Upper lobe of right lung (tissue), 1 donor: ENCODE measurements around the gene FBXO7. TPM values are rescaled to one million over a fixed set of nuclear protein-coding genes. Genes with fewer than 3 reads are reported as not detected.

Experiments
- ATAC-seq: fragments of 200-7000 bp; cut with Tn5 transposase; one replicate; pipeline ENCODE4 v1.9.1; 2020; ENCODE audit warnings: mild to moderate bottlenecking, moderate library complexity
- DNase-seq: peaks from one replicate; pipeline ENCODE4 v3.0.0-alpha.2; 2020
- H3K27ac ChIP-seq: fragments of 200-600 bp; one replicate; pipeline ENCODE4 v1.8.0; 2022
- H3K27me3 ChIP-seq: fragments of 200-600 bp; one replicate; pipeline ENCODE4 v1.8.0; 2022; ENCODE audit warnings: mild to moderate bottlenecking
- H3K36me3 ChIP-seq: fragments of 200-600 bp; one replicate; pipeline ENCODE4 v1.8.0; 2022
- H3K4me1 ChIP-seq: fragments of 200-600 bp; one replicate; pipeline ENCODE4 v1.8.0; 2022
- H3K4me3 ChIP-seq: fragments of 200-600 bp; one replicate; pipeline ENCODE4 v1.8.0; 2022; ENCODE audit warnings: mild to moderate bottlenecking
- H3K9me3 ChIP-seq: fragments of 200-600 bp; one replicate; pipeline ENCODE4 v1.8.0; 2022
- intact Hi-C: fragments of 100-400 bp; cut with DNase I; formaldehyde crosslinking; loops from one replicate; pipeline ENCODE4 v1.11.0; 2022
- total RNA-seq: library from RNA; stranded (reverse); fragmentation: NEBNext Ultra II Directional; extraction: Animal tissue kit (Norgen Biotek cat#: 25700); gene quantifications from one replicate; pipeline ENCODE4 v1.2.1, GENCODE V29; 2021
- TF ChIP-seq, protein P1 (sequence below): fragments of 200-600 bp; IDR thresholded peaks from one replicate; pipeline ENCODE4 v1.8.0; 2022; ENCODE audit warnings: antibody characterized with exemption
- donor health status: DM: no; HTN: yes; CAD: no; lungs with severe emphysema.

The FBXO7 gene
- total RNA-seq, 1 donor from 2014 or later, result 96.4 TPM

GRCh38 chr22:32536352-32536751 is 61.7 kb downstream of the FBXO7 start:
- H3K27me3 ChIP-seq, result no peaks in the 10 kb centered on the region
- H3K36me3 ChIP-seq, result no peaks in the 10 kb centered on the region
- no peaks in the 10 kb centered on the region for H3K9me3 ChIP-seq
- DNase-seq (no peak), ATAC-seq (no peak)
- TF ChIP-seq, protein P1, sequence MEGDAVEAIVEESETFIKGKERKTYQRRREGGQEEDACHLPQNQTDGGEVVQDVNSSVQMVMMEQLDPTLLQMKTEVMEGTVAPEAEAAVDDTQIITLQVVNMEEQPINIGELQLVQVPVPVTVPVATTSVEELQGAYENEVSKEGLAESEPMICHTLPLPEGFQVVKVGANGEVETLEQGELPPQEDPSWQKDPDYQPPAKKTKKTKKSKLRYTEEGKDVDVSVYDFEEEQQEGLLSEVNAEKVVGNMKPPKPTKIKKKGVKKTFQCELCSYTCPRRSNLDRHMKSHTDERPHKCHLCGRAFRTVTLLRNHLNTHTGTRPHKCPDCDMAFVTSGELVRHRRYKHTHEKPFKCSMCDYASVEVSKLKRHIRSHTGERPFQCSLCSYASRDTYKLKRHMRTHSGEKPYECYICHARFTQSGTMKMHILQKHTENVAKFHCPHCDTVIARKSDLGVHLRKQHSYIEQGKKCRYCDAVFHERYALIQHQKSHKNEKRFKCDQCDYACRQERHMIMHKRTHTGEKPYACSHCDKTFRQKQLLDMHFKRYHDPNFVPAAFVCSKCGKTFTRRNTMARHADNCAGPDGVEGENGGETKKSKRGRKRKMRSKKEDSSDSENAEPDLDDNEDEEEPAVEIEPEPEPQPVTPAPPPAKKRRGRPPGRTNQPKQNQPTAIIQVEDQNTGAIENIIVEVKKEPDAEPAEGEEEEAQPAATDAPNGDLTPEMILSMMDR, result no peak
- intact Hi-C loops, result no loop called here
- H3K4me1 ChIP-seq, result peaks cover 39% of the 10 kb centered on the region
- no peak overlapping the region for H3K4me3 ChIP-seq
- H3K27ac ChIP-seq, result no peak overlapping the region

DNA sequence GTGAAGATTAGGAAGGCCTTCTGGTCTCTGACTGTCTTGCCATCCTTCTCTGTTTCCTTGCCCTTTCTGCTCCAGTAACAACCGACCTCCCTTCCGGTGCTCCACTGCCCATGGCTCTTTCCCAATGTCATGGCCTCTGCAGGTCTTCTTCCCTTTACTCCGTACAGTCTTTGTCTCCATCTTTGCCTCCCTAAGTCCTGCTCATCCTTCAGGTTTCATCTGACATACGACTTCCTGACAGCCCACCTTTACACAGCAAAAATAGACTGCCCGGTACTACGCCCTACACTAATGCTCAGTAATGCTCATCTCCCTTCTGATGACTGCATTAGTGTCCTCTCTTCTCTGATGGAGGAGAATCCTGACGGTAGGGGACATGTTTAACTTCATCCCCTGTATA is 63.9 kb downstream of the FBXO7 start:
- no peak overlapping the region for H3K4me3 ChIP-seq
- ATAC-seq, result no peak
- H3K4me1 ChIP-seq, result peaks cover 34% of the 10 kb centered on the region
- peak overlapping the region; percentile 42 for H3K27ac ChIP-seq
- intact Hi-C loops, result no loop called here
- no peaks in the 10 kb centered on the region for H3K9me3 ChIP-seq
- H3K27me3 ChIP-seq, result no peaks in the 10 kb centered on the region
- no peaks in the 10 kb centered on the region for H3K36me3 ChIP-seq
- no peak for DNase-seq
- TF ChIP-seq, protein P1, result no peak

- peak; percentile 56 for ATAC-seq
- no peaks in the 10 kb centered on the region for H3K9me3 ChIP-seq
- H3K4me3 ChIP-seq, result no peak overlapping the region
- no peak overlapping the region for H3K27ac ChIP-seq
- intact Hi-C loops, result no loop called here
- TF ChIP-seq, protein P1, result no peak
- H3K36me3 ChIP-seq, result no peaks in the 10 kb centered on the region
- H3K27me3 ChIP-seq, result no peaks in the 10 kb centered on the region
- peaks cover 28% of the 10 kb centered on the region for H3K4me1 ChIP-seq
- no peak for DNase-seq
Observed at GRCh38 chr22:32539631-32540421, 65.2 kb downstream of the FBXO7 start.

- H3K27ac ChIP-seq, result peak overlapping the region; percentile 37
- H3K36me3 ChIP-seq, result no peaks in the 10 kb centered on the region
- H3K9me3 ChIP-seq, result no peaks in the 10 kb centered on the region
- no peak overlapping the region for H3K4me3 ChIP-seq
- DNase-seq (no peak), ATAC-seq (no peak)
- intact Hi-C loops, result no loop called here
- no peaks in the 10 kb centered on the region for H3K27me3 ChIP-seq
- peaks cover 28% of the 10 kb centered on the region for H3K4me1 ChIP-seq
- TF ChIP-seq, protein P1, result no peak
Observed at GRCh38 chr22:32541481-32541880, 66.9 kb downstream of the FBXO7 start.

- Histone ChIP-seq H3K9me3 (no peaks in the 10 kb centered on the region), H3K4me3 (no peak overlapping the region), H3K4me1 (peaks cover 29% of the 10 kb centered on the region), H3K27ac (peak overlapping the region; percentile 79), H3K27me3 (no peaks in the 10 kb centered on the region), H3K36me3 (no peaks in the 10 kb centered on the region)
- intact Hi-C loops, result no loop called here
- no peak for DNase-seq
- TF ChIP-seq, protein P1, result no peak
- no peak for ATAC-seq
Observed at GRCh38 chr22:32542066-32542676, 67.6 kb downstream of the FBXO7 start.
